ENCODE results near the gene N4BP2.
A peak's percentile ranks its signal among the peaks of the same experiment; 100 is the strongest.
"Not testable (repeated sequence)": the region's sequence is repeated elsewhere in the genome, so short reads cannot be mapped to it uniquely, and the experiment has no call there.

Gene N4BP2

GRCh38 chr4:40087799-40088366 lies 31.2 kb downstream of the N4BP2 start:
- no peak for DNase-seq

- DNase-seq: not testable (repeated sequence)
Measured at GRCh38 chr4:40093400-40093799, 36.8 kb downstream of the N4BP2 start.

DNA sequence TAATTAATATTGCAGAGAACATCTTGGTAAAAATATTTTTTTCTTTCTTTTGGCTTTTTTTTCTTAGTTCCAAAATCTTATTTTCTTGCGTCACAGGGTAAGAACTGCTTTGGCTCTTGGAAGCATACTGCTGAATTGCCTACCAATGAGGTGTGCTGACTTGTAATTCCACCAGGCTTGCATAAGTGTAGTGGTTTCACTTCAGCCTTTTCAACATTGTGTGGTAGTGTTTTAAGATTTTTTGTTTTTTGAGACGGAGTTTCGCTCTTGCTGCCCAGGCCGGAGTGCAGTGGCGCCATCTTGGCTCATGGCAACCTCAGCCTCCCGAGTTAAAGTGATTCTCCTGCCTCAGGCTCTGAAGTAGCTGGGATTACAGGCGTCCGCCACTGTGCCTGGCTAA lies 42.4 kb downstream of the N4BP2 start:
- DNase-seq: no peak

DNA sequence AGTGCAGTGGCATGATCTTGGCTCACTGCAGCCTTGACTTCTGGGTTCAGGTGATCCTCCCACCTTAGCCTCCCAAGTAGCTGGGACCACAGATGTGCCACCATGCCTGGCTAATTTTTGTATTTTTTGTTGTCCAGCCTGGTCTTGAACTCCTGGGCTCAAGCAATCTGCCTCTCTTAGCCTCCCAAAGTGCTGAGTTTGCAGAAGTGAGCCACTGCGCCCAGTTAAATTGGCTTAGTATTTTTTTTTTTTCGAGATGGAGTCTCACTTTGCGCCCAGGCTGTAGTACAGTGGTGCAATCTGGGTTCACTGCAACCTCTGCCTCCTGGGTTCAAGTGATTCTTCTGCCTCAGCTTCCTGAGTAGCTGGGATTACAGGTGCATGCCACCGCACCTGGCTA lies 50.5 kb downstream of the N4BP2 start:
- DNase-seq: not testable (repeated sequence)

DNA sequence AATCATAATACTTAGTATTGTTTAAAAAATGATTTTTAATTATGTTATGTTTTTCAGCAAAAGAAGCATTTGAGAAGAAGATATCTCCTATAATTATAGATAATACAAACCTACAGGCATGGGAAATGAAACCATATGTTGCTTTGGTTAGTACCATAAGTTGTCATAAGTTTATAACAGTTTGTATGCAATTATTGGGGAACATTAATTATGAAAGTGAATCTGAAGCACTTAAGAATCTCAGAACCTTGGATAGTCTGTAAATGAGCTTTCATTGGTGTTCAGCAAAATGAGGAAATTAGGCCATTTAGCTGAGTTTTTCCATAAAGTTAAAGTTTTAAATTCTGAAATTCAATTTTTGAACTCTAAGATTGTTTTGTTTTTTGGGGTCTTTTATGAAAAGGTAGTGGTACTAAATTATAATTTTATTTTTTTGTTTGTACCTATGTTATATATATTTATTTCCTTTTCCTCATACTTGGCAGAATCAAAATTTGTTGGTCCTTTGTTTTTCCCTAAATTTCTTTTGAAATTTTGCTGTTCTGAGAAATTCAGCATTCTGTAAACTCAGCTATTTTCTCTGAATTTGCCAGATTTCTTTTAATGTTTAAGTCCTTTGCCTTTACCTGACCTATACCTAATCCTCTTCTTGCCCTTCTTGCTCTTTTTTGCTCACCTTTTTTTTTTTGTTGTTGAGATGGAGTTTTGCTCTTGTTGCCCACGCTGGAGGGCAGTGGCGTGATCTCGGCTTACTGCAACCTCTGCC lies 55.6 kb downstream of the N4BP2 start:
- no peak for DNase-seq

DNA sequence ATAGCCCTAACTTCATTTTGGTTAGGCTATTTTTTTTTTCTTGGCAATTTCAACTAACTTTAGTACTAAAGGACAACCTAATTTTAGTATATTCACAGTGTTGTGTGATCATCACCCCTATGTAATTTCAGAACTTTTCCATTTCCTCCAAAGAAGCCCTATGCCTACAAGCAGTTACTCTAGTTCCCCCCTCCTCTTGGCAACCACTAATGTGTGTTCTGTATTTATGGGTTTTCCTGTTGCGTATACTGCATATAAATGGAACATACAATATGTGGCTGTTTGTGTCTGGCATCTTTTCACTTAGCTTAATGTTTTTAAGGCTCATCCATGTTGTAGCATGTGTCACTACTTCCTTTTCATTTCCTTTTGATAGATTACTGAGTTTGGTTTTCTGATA lies 57.6 kb downstream of the N4BP2 start:
- no peak for DNase-seq

- no peak for DNase-seq
Measured at GRCh38 chr4:40118861-40119260, 62.2 kb downstream of the N4BP2 start.

DNA sequence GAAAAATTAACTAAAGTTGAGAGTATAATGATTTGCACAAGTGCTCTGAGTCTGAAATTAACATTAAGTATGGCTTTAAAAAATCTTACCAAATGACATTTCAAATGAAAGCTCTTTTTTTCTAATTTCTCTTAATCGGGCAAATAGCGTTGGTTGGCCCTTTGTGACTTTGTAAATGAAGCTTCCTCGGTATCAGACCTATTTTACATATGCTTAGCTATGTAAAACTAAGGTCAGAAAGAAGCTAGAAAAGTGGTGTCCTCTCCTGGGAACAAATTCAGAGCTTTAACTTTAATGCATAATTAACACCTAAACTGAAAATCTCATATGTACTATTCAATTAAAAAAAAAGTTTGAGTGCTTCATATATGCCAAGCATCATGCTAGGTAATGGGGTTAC lies 62.7 kb downstream of the N4BP2 start:
- DNase-seq: no peak

DNA sequence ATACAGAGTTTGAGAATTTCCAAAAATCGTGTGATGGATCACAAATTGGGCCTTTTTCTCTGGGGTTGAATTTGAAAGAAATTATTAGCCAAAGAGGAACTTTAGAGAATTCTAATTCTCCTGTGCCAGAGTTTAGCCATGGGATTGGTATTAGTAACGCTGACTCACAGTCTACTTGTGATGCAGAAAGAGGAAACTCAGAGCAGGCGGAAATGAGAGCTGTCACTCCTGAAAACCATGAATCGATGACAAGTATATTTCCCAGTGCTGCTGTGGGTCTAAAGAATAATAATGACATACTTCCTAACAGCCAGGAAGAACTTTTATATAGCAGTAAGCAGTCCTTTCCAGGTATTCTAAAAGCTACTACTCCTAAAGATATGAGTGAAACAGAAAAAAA lies 64.9 kb downstream of the N4BP2 start:
- DNase-seq: peak in 2 of 51 donors; percentile 1 to 16

GRCh38 chr4:40122941-40123340 lies 66.3 kb downstream of the N4BP2 start:
- no peak for DNase-seq

DNA sequence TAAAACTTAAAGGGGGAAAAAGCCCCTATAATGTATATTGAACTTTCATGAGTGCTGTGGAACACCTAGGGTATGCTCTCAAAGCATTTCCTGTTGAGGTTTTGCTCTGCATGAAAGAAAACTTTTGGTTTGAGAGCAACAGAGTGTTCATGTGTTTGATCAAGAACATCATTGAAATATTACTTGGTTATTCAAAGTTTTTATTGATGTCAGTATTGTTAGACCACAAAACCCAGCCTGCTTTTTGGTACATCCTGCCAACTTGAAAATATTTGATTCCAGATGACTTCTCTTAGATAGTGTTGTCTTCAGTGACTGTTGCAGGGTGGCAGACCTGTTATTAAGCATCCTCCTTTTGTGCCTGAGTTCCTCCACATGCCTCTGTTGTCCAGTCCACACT lies 68.0 kb downstream of the N4BP2 start:
- DNase-seq: no peak

DNA sequence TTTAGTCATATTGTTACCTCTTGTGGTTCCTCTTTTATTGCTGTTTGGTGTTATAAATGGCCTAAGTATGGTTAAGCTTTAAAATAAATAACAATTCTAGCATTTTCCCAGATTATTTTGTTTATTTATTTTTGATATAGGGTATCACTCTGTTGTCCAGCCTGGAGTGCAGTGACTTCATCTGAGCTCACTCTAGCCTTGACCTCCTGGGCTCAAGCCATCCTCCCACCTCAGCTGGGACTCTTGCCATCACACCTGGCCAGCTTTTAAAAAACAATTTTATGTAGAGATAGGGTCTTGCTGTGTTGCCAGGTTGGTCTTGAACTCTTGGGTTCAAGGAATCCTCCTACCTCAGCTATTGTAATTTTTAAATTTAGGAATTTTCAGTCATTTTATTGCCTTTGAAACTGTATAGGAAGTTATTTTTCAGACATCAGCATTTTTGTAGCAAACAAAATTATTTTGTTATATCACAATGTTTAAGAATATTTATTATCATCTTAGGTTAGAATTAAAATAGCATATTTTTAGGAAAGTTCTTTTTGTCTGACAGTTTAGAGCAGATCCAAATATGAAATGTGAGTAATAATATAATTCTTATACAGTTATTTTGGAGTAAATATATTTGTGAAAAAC lies 73.9 kb downstream of the N4BP2 start:
- DNase-seq: no peak

GRCh38 chr4:40132816-40133215 lies 76.2 kb downstream of the N4BP2 start:
- no peak for DNase-seq

- DNase-seq: no peak
Measured at GRCh38 chr4:40134206-40134917, 77.7 kb downstream of the N4BP2 start.

- not testable (repeated sequence) for DNase-seq
Measured at GRCh38 chr4:40136202-40136601, 79.6 kb downstream of the N4BP2 start.

DNA sequence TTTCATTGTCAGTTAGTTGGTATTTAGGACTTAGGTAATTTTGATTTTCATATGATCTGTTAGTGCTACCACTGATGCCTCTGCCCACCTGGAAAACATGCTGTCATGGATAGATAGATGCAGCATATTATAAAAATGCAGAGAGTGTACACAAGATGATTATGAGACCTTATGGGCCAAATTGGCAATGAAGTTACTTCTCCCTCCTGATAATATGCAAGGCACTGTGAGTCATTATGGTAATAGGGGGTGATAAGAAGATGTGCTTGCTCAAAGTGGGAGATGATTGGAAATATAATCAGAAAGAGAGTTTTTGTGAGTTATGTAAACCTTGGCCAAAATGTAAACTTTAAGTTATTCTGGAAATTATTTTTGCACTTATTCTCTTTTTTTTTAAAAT lies 83.5 kb downstream of the N4BP2 start:
- DNase-seq: no peak

GRCh38 chr4:40140597-40140996 lies 83.9 kb downstream of the N4BP2 start:
- DNase-seq: not testable (repeated sequence)

DNA sequence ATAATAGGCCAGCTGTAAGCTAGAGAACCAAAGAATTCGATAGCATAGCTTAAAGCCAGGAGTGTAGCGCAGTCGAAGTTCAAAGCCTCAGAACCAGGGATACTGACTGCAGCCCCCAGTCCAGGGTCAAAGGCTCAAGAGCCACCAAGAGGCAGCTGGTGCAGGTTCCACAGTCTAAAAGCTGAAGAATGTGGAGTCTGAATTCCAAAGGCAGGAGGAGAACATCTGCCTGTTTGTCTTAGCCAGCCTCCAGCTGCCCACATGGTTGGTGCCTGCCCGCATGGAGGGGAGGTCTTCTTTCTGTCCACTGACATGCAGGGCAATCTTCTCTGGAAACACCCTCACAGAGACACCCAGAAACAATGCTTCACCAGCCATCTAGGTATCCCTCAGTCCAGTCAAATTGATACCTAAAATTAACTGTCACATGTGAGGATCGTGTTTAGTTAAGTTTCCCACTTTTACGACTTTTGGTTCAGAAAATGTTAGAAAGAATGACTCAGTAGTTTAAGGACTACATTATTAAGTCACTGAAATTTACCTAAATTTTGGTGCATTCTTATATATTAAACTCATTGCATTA lies 87.4 kb downstream of the N4BP2 start:
- DNase-seq: no peak

DNA sequence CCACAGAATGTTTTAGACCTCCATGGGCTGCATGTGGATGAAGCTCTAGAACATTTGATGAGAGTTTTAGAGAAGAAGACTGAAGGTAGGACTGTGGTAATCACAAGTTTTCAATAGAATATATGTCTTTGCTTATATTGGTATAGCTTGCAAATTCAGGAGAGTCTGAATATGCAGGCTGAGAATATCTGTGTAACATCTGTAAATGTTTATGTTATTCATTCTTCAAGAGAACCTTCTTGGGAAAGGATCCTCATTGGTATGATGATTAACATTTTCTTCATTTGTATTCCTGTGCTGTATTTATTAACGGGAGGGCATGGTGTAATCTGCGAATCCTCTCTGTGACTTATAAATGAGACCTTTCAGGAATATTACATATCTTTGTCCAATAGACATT lies 88.1 kb downstream of the N4BP2 start:
- no peak for DNase-seq

DNA sequence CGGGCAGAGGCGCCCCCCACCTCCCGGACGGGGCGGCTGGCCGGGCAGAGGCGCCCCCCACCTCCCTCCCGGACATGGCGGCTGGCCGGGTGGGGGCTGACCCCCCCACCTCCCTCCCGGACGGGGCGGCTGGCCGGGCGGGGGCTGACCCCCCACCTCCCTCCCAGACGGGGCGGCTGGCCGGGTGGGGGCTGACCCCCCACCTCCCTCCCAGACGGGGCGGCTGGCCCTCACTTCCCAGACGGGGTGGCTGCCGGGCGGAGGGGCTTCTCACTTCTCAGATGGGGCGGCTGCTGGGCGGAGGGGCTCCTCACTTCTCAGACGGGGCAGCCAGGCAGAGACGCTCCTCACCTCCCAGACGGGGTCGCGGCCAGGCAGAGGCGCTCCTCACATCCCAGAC lies 90.8 kb downstream of the N4BP2 start:
- not testable (repeated sequence) for DNase-seq

DNA sequence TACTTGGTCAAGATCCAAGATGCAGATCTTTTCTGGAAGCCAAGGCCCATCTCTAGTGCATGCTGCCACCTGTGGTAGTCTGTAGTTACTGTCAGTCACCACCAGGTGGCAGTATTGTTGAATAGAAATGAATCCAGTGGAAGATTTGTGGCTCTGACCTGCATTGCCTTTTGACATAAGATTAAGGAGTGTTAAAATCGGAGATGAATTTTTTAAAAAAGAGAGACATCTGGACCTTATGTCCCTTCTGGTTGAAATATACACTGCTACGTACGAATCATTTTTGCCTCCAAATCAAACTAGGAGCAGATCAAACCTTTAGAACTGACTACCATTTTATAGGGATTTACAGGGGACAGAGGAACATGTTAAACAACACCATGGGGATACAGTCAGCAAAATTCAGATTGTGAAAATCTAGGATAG lies 93.3 kb downstream of the N4BP2 start:
- peak in 14 of 51 donors; percentile 1 to 42 (median 16) for DNase-seq

- no peak for DNase-seq
Measured at GRCh38 chr4:40150932-40151331, 94.3 kb downstream of the N4BP2 start.

All from hypothalamus (tissue), 51 donors.